ENCODE data around the gene ZNF283. TPM values are rescaled to one million over a fixed set of nuclear protein-coding genes. Genes with fewer than 3 reads are reported as not detected.

The ZNF283 gene
- total RNA-seq, 4 donors from 2014 or later = 9.6 to 11.4 (median 10.5) TPM

DNA sequence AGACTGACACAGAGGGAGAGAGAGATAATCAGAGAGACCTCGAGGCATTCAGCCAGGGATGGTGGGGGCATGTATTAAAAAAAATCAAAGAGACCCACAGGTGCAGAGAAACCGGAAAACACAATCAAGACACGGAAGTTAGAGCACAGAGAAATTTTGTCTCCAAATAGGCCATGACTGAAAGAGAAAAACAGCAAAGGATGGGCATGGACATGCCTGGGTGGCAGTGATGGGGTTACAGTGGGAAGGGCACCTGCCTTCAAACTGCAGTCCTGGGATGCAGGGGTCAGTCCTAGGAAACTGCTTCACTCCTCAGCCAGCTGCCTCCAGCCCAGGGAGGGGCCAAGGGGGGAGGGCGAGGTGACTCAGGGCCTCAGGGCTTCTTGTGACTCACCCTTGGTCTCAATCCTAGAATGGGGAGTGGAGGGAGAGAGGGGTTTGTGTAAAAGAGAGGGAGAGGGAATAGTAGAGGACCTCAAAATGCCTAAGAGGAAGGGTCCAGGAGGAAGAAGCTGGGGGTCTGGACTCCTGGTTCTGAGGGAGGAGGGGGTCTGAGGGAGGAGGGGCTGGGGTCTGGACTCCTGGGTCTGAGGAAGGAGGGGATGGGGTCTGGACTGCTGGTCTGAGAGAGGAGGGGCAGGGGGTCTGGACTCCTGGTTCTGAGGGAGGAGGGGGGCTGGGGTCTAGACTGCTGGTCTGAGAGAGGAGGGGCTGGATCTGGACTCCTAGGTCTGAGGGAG is 42.7 kb upstream of the ZNF283 start:
- peaks cover 50% of the 10 kb centered on the region for H3K27me3 ChIP-seq
- peak overlapping the region in 2 of 4 donors; percentile 20 to 66 for H3K27ac ChIP-seq
- no peaks in the 10 kb centered on the region for H3K36me3 ChIP-seq
- no peaks in the 10 kb centered on the region for H3K9me3 ChIP-seq
- TF ChIP-seq POLR2A (IDR thresholded peaks at IDR 0.05) (no peak), EP300 (IDR thresholded peaks at IDR 0.05) (no peak), POLR2AphosphoS5 (IDR thresholded peaks at IDR 0.05) (no peak)
- TF ChIP-seq, protein P1, sequence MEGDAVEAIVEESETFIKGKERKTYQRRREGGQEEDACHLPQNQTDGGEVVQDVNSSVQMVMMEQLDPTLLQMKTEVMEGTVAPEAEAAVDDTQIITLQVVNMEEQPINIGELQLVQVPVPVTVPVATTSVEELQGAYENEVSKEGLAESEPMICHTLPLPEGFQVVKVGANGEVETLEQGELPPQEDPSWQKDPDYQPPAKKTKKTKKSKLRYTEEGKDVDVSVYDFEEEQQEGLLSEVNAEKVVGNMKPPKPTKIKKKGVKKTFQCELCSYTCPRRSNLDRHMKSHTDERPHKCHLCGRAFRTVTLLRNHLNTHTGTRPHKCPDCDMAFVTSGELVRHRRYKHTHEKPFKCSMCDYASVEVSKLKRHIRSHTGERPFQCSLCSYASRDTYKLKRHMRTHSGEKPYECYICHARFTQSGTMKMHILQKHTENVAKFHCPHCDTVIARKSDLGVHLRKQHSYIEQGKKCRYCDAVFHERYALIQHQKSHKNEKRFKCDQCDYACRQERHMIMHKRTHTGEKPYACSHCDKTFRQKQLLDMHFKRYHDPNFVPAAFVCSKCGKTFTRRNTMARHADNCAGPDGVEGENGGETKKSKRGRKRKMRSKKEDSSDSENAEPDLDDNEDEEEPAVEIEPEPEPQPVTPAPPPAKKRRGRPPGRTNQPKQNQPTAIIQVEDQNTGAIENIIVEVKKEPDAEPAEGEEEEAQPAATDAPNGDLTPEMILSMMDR (IDR thresholded peaks at IDR 0.05) = no peak
- 33 to 50% methylated on average over 1 to 4 of the region's 4 CpGs for WGBS, 2 donors (ENCODE audit: low coverage in 1 of 2)
- peak; percentile 80 for ATAC-seq
- no peak overlapping the region for H3K4me3 ChIP-seq
- peaks cover 0 to 17% (median 10%) of the 10 kb centered on the region in 3 donors for H3K4me1 ChIP-seq

DNA sequence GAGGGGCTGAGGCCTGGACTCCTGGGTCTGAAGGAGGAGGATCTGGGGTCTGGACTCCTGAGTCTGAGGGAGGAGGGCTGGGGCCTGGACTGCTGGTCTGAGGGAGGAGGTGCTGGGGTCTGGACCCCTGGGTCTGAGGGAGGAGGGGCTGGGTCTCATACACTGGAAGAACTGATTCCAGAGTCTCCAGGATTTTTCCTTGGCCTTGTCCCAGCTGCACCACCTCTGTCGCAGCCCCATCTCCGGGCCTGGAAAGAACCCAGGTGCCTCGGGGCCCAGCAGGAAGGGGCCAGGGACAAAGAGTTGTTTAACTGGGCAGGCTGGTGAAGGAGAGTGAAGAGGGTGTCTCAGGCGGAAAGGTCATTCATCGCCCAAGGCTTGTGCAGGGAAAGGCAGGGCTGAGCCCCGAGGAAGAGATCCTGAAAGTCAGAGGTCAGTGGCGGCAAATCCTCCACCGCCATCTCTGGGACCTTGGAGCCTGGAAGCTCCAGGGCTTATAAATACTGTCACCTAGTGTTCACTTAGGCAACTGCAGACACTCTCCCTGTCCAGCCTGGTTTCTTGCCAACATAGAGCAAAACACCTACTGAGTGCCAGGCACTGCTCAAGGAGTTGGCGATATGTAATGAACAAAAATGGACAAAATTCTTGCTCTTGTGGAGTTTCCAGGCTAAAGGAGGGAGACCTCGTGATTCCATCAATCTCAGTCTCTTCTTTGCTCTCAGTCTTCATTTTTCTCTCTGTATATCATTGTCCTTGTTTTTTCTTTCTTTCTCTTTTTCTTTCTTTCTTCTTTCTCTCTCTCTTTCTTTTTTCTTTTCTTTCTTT is 41.9 kb upstream of the ZNF283 start:
- Histone ChIP-seq H3K4me1 (peaks cover 0 to 12% (median 10%) of the 10 kb centered on the region in 3 donors), H3K4me3 (no peak overlapping the region), H3K9me3 (no peaks in the 10 kb centered on the region), H3K27ac (peak overlapping the region in 2 of 4 donors; percentile 20 to 66), H3K36me3 (no peaks in the 10 kb centered on the region), H3K27me3 (peaks cover 47% of the 10 kb centered on the region)
- 0 to 7% methylated on average over 2 to 3 of the region's 10 CpGs for WGBS, 2 donors (ENCODE audit: low coverage in 1 of 2)
- ATAC-seq = peak; percentile 65
- TF ChIP-seq POLR2AphosphoS5 (IDR thresholded peaks at IDR 0.05) = no peak
- TF ChIP-seq, protein P1 (IDR thresholded peaks at IDR 0.05) = peak in 3 of 4 experiments; percentile 92 to 96 (median 92)

DNA sequence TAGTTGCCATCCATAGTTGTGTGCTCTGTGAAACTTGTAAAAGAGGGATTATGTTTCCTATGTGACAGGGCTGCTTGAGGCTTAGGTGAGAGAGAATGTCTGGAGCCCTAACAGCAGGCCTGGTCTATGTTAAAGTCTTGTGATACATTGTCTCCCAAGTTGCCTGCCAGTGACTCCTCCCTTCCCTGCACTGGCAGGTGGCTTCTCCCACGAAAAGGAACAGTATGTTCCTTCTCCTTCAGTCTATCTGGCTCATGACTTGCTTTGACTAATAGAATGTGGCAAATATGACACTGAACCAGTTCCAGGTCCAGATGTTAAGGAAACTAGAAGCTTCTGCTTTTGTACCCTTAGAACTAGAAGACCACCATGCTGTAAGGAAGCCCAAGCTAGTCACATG is 40.5 kb upstream of the ZNF283 start:
- no peak overlapping the region for H3K4me3 ChIP-seq
- H3K27me3 ChIP-seq = peaks cover 34% of the 10 kb centered on the region
- H3K9me3 ChIP-seq = no peaks in the 10 kb centered on the region
- 33 to 80% methylated on average over 1 of the region's 1 CpG for WGBS, 2 donors (ENCODE audit: low coverage in 1 of 2)
- H3K27ac ChIP-seq = no peak overlapping the region
- no peak for ATAC-seq
- TF ChIP-seq POLR2AphosphoS5 (IDR thresholded peaks at IDR 0.05) = no peak
- no peak for TF ChIP-seq POLR2A (IDR thresholded peaks at IDR 0.05)
- TF ChIP-seq EP300 (IDR thresholded peaks at IDR 0.05) = no peak
- TF ChIP-seq, protein P1 (IDR thresholded peaks at IDR 0.05) = no peak
- H3K4me1 ChIP-seq = peaks cover 0 to 12% (median 10%) of the 10 kb centered on the region in 3 donors
- no peaks in the 10 kb centered on the region for H3K36me3 ChIP-seq

DNA sequence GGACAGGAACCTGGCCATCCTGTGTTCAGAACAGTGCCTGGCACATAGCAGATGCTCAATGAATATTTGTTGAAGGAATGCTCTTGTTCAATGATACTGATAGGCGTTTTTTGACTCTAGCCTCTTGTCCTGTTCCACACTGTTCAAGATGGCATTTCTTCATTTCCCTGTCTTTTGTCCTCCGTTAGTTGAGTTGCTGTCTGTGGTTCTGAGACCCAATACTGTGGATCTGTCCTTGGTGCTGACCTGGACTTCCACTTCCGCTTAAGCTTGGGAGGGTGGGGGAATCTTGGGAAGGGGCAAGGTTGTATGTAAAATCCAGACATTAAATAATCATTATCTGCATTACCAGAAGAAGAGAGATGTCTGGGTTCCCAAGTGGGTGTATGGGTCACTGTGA is 38.1 kb upstream of the ZNF283 start:
- Histone ChIP-seq H3K27ac (no peak overlapping the region), H3K4me1 (peaks cover 0 to 12% (median 10%) of the 10 kb centered on the region in 3 donors), H3K9me3 (no peaks in the 10 kb centered on the region), H3K27me3 (peaks cover 27% of the 10 kb centered on the region), H3K4me3 (no peak overlapping the region), H3K36me3 (no peaks in the 10 kb centered on the region)
- no peak for ATAC-seq
- WGBS, 2 donors (ENCODE audit: low coverage in 1 of 2) = 0 to 4% methylated on average over 2 to 3 of the region's 3 CpGs
- TF ChIP-seq POLR2A (IDR thresholded peaks at IDR 0.05) = no peak
- TF ChIP-seq POLR2AphosphoS5 (IDR thresholded peaks at IDR 0.05) = no peak
- TF ChIP-seq, protein P1 (IDR thresholded peaks at IDR 0.05) = no peak
- TF ChIP-seq EP300 (IDR thresholded peaks at IDR 0.05) = no peak
